GM19452 (cell line): ENCODE measurements around the gene CUZD1.
"Not testable (repeated sequence)": the region's sequence is repeated elsewhere in the genome, so short reads cannot be mapped to it uniquely, and the experiment has no call there.

ENCODE experiments used
- ATAC-seq: cut with Tn5 transposase; IDR thresholded peaks from one replicate; pipeline ENCODE4 v1.9.1; 2021; ENCODE audit not compliant: unreplicated experiment

The CUZD1 gene, protein sequence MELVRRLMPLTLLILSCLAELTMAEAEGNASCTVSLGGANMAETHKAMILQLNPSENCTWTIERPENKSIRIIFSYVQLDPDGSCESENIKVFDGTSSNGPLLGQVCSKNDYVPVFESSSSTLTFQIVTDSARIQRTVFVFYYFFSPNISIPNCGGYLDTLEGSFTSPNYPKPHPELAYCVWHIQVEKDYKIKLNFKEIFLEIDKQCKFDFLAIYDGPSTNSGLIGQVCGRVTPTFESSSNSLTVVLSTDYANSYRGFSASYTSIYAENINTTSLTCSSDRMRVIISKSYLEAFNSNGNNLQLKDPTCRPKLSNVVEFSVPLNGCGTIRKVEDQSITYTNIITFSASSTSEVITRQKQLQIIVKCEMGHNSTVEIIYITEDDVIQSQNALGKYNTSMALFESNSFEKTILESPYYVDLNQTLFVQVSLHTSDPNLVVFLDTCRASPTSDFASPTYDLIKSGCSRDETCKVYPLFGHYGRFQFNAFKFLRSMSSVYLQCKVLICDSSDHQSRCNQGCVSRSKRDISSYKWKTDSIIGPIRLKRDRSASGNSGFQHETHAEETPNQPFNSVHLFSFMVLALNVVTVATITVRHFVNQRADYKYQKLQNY

DNA sequence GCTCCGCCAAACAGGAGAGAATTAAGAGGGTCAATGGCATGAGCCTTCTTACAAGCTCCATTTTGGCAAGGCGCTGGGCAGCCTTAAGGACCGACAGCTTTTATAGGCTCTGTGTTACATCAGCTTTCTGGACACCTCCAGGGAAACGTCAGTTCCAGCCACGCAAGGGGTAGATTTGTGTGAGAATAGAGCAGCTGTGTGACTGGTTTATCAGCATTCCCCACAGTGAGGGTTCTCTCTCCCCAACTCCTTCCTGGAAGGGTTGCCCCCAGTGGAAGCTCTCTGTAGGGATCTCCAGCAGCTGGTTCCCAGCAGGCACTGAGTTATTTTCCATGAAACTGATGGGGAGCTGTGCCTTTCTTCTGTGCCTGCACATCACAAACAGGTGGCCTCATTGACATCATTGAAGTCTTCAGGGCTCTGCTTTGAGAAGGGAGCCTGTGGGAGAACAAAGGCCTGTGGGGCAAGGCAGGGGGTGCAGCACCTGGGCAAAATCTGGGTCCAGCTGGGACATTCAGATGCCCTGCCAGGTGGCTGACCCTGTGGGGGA lies at the start of gene CUZD1:
Gene CUZD1, minus strand, starts transcription at position 75 of the 550 bp plus-strand sequence. Its CDS starts 14 bp downstream, at position 61.
- ATAC-seq = no peak

DNA sequence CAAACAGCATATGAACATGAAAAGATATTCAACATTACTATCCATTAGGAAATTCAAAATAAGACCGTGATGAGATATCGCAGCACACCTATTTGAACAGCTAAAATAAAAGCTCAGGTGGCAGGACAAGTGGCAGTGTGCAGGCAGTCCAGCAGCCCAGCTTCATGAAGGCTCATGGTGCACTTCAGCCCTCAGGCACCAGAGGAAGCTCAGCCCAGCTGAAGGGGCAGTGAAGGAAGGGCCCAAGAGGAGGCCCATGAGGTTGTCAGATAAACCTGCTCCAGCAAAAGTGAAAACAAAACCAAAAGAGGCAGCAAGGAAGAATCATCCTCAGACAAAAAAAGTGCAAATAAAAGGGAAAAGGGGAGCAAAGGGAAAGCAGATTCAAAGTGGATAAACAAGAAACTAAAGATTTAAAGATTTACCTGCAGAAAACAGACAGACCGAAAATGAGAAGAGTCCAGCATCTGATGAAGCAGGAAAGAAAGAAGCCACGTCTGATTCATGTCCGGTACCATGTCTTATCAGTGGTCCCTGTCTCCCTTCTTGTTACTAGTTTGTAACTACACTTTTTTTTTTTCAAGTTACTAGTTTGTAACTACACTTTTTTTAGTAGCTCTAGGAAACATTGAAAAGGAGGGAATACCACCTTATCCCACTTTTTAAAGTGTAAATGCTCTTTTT lies 48.7 kb upstream of the CUZD1 start:
- no peak for ATAC-seq

DNA sequence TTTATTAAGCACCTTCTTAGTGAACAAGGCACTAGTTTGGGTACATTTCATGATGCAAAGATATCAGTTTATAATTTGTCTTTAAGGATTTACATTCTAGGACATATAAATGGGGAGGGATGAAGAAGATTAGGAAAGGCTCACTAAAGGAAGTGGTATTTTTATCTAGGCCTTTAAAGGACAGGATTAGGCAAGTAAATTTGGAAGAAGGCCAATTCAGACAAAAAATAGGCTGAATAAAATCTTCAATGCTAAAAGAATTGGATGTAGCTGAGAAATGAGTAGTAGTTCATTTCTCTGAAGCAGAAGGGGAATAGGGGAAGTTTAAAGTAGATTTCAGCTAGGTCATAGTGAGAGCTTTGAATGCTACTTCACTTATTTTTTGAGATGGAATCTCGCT lies 38.5 kb upstream of the CUZD1 start:
- no peak for ATAC-seq

DNA sequence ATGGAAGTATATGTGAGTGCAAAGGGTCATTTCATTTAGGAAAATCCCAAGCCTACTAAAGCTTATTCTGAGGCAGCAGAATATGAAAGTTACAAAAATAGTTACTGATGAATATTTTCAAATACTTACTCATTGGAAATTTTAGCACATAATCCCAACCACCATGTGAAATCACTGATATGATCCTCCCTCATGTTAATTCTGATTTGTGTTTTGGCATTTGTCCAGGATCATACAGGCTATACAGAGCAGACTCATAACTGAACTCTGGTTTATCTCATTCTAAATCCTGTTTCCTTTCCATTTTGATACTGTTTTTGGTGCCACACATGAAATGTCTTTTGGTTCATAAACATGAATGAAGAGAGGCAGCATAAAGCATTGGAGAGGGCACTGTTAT lies 37.1 kb upstream of the CUZD1 start:
- no peak for ATAC-seq

DNA sequence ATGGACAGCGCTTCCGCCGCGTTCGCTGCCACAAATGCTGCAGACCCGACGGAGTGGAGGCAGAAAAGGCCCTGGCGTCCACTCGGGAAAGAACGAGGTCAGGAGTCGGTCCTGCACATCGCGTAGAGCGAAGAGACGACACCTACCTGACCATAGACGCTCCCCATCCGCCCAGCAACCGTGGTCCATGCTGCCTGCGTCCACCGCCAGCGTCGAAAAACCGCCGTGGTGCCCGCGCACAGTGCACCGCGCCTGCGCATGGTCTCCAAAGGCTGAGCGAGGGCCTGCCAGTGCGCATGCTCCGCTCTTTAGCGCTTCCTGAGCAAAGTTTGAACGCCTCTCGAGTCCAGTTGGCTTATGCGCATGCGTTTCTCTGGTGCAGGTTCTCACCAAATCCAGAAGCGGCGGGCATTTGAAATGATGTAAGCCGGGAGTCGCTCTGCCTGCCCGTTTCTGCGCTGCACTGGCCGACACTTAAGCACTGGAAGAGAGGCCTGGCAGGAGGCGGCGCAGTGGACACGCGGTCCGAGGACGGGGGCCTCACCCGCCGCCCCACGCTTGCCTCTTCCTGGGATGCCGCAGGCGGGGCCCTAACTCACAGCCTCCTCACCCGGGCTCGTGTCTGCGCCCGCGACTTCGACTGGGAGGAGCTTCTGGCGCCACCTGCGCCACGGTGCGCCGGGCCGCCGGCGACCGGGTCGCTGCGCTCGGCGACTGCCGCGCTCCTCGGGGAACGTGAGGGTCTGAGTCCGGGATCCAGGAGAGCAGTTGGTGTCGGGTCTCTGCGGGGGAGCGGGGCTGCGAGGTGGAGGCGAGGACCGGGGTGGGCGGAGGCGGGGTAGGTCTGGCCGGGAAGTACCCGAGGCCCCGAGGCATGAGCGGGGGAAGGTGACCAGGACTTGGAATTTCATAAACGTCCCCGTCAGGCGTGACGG lies 33.9 kb upstream of the CUZD1 start, which contains the start of gene FAM24B:
Gene FAM24B, minus strand, starts transcription at position 243 of the 935 bp plus-strand sequence. CDS start 29,066 bp downstream, outside the sequence.
- peak; percentile 86 for ATAC-seq

DNA sequence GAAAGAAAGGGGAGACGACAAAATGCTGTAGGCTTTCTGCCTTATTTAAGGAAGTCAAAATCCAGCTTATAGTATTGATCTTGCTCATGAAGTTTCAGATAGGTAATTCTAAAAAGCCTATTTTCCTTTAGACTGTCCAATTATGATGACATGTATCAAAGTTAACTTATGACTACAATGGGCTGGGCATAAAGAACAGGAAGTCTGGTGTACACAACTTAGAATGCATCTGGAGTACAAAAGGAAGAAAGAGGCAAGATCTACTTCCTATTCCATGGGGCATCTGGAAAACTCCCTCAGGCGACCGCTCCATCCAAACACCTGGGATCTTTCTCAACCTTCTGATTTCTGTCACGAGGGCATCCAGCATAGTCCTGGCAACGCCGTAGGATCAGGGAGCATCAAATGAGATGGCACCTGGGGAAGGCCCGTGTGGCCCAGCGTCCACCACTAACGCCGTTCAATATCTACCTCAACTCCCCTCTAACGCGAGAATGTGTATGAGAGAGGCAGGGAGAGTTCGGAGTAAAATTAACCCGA lies 33.2 kb upstream of the CUZD1 start:
- peak; percentile 15 for ATAC-seq

DNA sequence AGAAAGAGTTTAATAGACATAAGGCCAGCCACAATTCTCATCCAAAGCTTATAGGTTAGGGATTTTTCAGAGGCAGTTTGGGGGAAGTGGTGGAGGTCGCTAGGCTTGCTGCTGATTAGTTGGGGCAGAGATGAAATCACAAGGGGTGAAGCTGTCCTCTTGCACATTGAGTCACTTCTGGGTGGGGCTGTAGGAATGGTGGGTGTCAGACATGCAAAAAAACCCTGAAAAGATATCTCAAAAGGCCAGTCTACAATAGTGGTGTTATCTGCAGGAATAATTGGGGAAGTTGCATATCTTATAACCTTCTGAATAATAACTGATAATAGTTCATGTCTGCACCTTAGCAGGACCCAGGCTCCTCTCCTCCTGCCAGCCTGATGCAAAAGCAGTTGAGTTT lies 31.6 kb upstream of the CUZD1 start:
- no peak for ATAC-seq

DNA sequence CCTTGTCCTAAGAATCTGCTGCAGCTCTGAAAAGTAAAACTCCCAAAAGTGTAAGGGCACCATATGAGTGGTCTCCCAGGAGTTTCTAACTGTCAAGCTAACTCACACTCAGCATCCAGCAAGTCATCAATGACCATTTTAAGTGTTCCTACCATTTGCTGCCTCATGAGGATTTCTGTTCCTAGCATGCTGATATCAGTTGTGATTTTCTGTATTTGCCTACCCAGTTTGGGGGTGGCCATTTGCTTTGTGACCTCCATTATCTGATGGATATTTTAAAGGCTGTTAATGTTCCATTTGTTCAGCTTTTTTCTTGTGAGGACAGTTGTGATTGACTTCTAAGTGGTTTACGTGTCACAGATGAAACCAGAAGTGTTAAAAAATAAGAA lies 30.8 kb upstream of the CUZD1 start:
- no peak for ATAC-seq

DNA sequence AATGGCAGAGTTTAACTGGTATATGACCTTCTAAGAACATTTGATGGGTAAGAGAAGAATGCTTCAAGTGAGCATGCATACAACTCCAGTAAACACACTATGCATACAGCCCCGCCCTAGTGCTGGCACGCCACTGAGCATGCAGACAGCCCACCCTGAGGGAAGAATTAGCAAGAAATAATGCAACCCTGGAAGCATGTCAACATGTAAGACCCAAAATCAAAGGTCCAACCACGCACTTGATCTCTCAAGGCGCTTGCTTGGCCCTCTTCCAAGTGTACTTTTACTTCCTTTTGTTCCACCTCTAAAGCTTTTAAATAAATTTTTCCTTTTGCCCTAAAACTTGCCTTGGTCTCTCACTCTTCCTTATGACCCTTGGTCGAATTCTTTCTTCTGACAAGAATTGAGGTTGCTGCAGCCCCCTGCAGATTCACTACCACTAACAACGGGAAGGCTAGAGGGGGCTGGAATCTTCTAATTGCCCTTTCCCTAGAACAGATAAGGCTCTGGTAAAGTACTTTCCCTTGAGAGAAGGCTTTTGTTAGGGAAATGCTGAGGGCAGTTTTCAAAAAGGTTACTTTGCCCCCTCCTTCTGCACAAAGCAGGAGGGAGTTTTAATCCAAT lies 30.3 kb upstream of the CUZD1 start:
- no peak for ATAC-seq

DNA sequence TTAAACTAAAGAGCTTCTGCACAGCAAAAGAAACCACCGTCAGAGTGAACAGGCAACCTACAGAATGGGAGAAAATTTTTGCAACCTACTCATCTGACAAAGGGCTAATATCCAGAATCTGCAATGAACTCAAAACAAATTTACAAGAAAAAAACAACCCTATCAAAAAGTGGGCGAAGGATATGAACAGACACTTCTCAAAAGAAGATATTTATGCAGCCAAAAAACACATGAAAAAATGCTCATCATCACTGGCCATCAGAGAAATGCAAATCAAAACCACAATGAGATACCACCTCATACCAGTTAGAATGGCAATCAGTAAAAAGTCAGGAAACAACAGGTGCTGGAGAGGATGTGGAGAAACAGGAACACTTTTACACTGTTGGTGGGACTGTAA lies 26.3 kb upstream of the CUZD1 start:
- ATAC-seq = not testable (repeated sequence)

DNA sequence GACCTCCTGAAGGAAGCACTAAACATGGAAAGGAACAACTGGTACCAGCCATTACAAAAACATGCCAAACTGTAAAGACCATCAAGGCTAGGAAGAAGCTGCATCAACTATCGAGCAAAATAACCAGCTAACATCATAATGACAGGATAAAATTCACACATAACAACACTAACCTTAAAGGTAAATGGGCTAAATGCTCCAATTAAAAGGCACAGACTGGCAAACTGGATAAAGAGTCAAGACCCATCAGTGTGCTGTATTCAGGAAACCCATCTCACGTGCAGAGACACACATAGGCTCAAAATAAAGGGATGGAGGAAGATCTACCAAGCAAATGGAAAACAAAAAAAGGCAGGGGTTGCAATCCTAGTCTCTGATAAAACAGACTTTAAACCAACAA lies 23.1 kb upstream of the CUZD1 start:
- ATAC-seq = not testable (repeated sequence)

DNA sequence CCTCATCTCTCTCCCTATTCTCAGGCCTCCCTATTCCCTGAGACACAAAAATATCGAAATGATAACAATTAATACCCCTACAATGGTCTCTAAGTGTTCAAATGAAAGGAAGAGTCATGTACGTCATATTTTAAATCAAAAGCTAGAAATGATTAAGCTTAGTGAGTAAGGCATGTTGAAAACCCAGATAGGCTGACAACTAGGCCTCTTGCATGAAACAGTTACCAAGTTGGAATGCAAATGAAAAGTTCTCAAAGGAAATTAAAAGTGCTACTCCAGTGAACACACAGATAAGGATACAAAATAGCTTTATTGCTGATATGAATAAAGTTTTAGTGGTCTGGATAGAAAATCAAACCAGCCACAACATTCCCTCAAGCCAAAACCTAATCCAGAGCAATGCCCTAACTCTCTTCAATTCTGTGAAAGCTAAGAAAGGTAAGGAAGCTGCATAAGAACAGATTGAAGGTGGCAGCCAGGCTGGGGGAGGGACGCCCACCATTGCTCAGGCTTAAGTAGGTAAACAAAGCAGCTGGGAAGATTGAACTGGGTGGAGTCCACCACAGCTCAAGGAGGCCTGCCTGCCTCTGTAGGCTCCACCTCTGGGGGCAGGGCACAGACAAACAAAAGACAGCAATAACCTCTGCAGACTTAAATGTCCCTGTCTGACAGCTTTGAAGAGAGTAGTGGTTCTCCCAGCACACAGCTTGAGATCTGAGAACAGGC lies 21.3 kb upstream of the CUZD1 start:
- not testable (repeated sequence) for ATAC-seq

DNA sequence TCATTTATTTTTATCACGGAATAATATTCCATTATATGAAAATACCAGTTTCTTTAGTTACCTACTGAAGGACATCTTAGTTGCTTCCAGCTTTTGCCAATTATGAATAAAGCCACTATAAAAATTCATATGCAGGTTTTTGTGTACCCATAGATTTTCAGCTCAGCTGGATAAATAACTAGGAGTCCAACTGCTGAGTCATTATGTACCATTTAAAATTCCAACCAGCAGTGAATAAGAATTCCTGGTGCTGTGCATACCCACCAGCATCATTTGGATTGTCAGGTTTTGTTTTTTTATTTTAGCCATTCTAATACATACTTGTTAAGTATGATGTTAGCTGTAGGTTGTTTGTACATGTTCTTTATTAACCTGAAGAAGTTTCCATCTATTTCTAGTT lies 19.2 kb upstream of the CUZD1 start:
- no peak for ATAC-seq

DNA sequence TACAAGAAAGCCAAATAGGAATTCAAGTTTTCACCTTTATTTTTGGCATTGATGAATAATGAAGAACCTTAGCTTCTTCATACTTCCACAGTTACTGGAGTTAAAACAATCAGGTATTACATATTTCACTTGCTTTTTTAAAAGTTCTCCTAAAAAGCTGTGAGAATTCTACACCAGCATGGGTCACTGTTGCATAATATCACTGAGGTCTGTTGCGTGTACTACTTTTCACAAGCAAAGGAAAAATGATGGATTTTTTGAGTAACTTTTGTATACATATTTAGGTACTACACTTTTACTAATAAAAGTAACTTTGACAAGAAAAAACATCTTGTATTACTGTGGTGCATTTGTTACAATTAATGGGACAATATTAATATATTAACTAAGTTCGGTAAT lies 18.5 kb upstream of the CUZD1 start:
- no peak for ATAC-seq

DNA sequence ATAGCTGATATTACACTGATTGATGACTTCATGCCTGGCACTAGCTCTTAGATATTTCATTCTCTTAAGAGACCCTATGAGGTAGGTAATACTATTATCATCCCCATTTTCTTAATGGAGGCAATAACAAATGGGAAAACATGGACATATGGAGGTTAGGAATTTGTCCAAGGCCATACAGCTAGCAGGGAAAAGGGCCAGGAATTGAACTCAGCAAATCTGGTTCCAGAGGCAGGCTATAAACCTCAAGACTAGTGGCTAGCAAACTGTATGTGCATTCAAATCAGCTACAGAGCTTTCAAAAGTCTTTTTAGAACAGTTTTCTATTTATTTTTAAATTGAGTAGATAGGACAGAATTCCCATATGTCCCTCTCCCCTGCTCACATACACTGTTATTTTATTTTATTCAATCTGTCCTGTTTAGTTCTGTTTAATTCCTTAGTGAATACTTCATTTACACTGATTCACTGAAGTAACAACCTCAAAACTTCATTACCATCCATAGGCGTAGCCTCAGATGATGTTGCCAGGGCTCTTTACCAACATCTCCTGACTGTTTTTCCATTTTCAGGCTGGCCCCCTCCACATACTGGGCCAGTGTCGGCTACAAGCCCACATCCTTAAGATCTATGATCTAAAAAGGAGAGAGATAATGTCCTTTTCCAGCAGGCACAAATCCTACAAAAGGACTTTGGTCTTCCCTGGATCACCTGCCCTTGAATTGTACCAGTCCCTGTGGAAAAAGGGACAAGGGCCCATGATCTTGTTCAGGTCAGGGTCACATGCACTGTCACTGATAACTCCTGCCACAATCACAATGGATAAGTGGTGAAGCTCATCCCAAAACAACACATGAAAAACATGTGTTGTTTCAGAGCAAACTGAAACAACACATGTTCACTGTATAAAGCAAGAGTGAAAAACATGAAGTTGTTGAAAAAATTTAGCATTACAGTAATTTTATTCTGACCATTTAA lies 17.8 kb upstream of the CUZD1 start:
- no peak for ATAC-seq

DNA sequence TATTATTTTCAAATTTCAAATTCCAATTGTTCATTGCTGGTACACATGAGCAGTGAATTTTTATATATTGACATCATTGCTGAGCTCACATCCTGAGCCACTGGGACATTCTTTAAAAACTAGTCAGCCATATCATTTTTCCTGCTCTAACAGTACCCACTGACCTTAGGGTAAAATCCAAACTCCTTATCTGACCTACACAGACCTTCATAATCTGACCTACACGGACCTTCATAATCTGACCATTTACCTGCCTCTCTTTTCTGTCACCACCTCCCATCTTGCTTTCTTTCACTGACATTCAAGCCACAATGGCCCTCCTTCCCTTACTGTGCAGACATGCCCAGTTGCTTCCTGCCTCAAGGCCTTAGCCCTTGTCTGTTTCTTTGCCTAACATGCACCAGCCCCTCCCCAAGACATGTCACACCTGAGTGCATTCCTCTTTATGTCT lies 16.1 kb upstream of the CUZD1 start:
- ATAC-seq = no peak

DNA sequence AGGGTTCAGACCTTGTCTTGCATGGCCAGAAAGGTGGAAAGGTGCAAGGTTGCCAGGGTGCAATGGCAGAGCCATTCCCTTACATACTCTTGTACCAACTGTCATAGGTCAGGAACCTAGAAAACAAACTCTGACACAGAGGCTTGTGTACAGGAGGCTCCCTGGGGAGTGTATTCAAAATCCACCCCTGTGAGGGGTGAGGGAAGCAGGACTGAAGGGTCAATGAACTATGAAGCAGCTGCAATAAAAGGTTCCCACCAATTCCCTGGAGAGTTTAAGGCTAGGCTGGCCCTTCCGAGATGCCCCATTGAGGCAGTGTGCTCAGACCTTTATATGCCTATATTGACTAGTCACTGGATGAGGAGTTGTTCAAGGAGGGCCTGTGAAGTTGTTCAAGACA lies 13.9 kb upstream of the CUZD1 start:
- ATAC-seq = no peak

DNA sequence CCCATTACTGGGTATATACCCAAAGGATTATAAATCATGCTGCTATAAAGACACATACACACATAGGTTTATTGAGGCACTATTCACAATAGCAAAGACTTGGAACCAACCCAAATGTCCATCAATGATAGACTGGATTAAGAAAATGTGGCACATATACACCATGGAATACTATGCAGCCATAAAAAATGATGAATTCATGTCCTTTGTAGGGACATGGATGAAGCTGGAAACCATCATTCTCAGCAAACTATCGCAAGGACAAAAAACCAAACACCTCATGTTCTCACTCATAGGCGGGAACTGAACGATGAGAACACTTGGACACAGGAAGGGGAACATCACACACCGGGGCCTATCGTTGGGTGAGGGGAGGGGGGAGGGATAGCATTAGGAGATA lies 12.4 kb upstream of the CUZD1 start:
- ATAC-seq = not testable (repeated sequence)
